SK-MEL-5 (cell line): Measurements from ENCODE around the gene EVL. TPM values are rescaled to one million over a fixed set of nuclear protein-coding genes. Genes with fewer than 3 reads are reported as not detected.
"Not testable (repeated sequence)": the region's sequence is repeated elsewhere in the genome, so short reads cannot be mapped to it uniquely, and the experiment has no call there.

ENCODE experiments used
- DNase-seq: peaks from one replicate; pipeline ENCODE4 v3.0.0-alpha.2; 2016; ENCODE audit warnings: low read depth, low spot score
- in situ Hi-C: cut with HindIII; loops from 2 replicates; pipeline ENCODE4 v1.10.0; 2016; ENCODE audit warnings: low sequenced_read_pairs, high pct_unique_total_duplicates, low pct_unique_long_range_greater_than_20kb
- polyA plus RNA-seq, 2 experiments: library from polyadenylated mRNA; depleted of rRNA; stranded (reverse); fragments of >200 nt; gene quantifications; 2 replicates each; pipeline ENCODE4 v1.2.3, GENCODE V29; 2015
- total RNA-seq: library from RNA; depleted of rRNA; stranded (reverse); fragments of >200 nt; shearing (Covaris generic); gene quantifications from 2 replicates; pipeline ENCODE4 v1.2.3, GENCODE V29; 2014; rRNA removed

The EVL gene, protein sequence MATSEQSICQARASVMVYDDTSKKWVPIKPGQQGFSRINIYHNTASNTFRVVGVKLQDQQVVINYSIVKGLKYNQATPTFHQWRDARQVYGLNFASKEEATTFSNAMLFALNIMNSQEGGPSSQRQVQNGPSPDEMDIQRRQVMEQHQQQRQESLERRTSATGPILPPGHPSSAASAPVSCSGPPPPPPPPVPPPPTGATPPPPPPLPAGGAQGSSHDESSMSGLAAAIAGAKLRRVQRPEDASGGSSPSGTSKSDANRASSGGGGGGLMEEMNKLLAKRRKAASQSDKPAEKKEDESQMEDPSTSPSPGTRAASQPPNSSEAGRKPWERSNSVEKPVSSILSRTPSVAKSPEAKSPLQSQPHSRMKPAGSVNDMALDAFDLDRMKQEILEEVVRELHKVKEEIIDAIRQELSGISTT
- total RNA-seq, result 22.1 and 26.6 TPM in 2 replicates
- polyA plus RNA-seq (2015; cell fraction: cytosol; rRNA removed), result 23.6 and 30.9 TPM in 2 replicates
- 141 and 149 TPM in 2 replicates for polyA plus RNA-seq (2015; cell fraction: nucleus; rRNA removed)

DNA sequence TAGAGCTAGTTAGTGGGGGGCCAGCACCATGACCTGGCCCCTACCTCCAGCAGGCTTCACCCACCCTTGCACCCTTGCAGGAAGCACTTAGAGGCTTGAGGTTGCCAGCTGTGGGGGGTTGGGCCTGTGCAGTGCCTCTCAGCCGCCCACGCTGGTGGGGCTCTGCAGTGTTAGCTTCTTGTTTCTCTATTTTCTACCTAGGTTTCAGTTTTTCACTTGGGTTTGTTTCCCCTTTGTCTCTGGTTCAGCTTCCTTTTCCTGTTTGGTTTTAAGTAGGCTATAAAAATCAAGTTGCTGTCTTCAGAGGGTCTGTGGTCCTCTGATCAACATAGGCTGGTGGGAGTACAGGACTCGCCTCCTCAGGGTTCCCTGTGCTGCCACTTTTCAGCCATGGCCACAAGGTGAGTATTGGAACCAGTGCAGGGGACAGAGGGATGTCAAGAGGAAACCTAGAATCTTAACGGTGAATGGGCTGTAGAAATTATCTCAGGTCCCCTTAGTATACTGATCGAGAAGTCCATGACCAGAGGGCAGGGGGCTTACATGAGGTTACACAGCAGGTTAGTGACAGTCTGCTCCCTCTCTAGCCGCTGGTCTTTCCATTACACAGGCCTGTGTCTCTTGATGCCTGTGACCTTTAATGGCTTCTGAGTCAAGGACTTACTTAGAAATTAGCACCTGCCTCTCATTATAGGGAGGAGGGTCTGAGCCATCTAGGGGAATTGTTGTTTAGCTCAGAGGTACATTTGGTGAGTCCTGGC, at the start of gene EVL:
TSS of gene EVL (plus strand) at position 312 of the 761 bp plus-strand sequence. CDS start at position 391, 79 bp downstream.
- in situ Hi-C loops, result no loop called here
- DNase-seq, result no peak

DNA sequence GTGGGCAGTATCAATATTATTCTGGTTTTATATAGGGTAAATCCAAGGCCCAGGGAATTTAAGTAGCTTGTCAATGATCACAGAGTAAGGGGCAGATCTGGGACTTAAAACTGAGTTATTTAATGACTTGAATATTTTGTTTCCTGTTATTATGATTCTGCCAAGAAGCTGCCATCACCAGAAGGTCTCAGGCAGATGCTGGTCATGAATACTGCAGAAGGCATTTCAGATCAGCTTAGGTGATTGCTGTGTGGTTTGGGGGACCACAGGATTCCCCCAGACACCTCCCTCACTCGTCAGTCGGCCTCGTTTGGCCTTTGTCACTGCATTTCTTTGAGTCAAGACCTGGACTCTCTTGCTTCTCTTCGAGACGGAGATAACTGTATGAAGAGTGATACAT, 47.7 kb upstream of the EVL start:
- no peak for DNase-seq
- in situ Hi-C loops, result no loop called here

DNA sequence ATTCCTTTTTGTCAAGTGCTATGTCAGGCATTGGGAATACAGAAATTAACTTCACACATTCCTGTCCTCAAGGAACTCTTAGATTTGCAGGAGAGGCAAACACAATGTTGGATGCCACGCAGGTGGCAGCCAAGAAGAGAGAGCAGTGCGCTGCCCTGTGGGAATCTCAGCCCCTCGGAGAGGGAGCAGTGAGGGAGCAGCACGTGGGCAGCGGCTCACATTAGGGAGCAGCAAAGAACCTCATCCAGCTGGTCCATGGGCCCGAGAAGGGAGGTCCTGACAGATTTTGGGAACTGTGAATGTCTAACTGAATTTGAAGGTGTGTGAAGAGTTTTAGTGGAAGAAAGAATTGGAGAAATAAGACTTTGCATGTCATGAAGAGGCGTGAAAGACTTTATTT, 47.2 kb upstream of the EVL start:
- no peak for DNase-seq
- in situ Hi-C loops, result no loop called here

DNA sequence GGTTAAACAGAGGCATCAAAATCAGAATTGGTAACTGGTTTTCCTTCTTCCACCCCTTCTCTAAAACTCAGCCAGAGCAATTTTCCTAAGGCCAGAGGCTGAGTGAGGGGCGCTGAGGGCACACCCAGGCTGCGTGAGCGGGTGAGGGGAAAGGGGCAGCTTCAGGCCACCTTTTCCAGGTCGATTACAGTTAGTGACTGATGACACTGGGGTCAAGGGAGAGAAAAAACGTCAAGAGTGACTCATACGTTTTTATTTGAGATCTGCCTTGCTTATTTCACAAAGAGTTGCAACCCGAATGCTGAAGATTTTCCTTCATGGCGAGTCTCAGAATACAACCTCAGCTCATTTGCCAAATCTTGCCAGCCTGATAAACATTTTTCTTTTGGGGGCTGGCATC, 46.7 kb upstream of the EVL start:
- in situ Hi-C loops, result no loop called here
- DNase-seq, result no peak

DNA sequence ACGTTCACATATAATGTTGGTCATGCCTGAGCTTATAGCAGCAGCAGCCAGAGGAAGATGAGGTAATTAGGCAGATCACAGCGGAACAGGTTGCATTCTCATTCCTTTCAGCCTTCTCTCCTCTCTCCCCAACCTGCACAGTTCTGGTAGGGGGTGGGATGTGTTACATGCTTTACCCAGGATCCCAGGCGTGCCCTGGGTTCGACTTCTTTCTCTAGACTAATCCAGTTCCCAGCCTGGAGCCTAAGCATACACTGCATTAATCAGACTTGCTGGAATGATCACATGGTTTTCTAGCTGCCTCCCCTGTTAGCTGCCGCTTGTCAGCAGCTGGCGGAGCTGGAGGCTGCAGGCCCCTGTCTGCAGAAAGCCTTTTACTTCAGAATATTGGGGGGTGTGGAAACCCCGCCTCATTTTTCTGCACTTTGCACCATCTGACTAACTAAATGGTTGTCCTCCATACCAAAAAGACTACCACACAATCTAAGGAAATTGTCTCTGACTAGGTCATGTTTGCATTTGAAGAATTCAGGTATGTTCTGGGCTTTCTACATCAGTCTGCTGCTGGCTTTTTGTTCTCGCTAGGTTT, 46.0 kb upstream of the EVL start:
- in situ Hi-C loops, result no loop called here
- DNase-seq, result no peak

DNA sequence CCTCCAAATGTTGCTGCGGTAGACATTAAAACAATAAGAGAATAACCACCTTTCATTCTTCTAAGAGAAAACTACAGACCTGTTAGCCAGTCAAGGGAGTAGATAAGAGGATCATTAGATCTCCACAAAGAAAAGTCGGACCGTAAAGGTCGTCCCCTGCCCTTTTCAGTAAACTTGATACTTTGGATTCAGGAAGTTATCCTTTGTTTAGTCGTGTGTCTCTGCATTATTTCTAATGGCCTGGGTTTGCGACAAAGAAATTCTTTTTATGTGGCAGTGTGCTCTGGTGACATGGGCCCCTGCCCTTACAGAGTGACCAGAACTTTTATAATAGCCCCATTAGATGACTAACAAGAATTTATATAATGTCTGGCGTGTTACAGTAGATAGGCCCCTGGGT, 44.6 kb upstream of the EVL start:
- in situ Hi-C loops, result no loop called here
- DNase-seq, result no peak

DNA sequence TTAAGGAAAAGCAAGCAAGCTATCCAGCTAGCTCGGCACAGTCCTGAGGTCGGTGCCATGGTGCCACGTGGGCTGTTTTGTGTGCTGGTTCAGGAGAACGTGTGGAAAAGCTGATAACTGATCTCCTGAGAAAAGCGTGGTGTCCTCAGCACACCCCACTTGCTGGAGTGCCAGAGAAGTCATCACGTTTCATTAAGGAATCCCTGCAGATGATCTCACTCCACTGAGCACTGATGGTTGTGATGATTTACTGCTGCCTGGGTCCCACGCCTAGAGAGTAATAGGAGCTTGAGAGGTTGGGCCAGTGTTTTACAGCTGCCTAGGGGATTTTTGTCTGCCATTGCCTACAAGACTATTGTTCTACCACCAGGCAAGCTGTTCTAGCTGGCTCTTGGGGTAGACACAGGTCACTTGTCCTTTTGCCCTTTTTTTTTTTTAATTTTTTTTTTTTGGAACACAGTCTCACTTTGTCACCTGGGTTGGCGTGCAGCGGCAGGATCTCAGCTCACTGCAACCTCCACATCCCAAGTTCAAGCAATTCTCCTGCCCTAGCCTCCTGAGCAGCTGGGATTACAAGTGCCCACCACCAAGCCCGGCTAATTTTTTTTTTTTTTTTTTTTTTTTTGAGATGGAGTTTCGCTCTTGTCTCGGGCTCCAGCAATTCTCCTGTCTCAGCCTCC, 42.3 kb upstream of the EVL start:
- in situ Hi-C loops, result no loop called here
- DNase-seq, result no peak

DNA sequence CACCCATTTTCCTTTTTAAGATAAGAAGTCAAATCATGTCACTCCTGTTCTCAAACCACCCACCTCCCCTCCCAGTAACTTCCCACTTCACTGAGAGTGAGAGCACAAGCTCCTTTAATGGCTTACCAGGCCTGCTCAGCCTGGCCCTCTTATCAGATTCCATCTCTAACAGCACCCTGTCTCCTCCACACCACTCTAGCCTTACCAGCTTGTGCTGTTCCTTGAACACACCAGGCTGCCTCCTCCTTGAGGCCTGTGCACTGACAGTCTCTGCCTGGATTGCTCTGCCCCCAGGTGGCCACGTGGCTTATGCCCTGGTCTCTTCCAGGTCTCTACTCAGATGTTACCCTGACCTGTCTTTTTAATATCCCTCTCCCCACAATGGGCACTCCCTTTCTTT, 40.1 kb upstream of the EVL start:
- in situ Hi-C loops, result no loop called here
- DNase-seq, result peak; percentile 59

DNA sequence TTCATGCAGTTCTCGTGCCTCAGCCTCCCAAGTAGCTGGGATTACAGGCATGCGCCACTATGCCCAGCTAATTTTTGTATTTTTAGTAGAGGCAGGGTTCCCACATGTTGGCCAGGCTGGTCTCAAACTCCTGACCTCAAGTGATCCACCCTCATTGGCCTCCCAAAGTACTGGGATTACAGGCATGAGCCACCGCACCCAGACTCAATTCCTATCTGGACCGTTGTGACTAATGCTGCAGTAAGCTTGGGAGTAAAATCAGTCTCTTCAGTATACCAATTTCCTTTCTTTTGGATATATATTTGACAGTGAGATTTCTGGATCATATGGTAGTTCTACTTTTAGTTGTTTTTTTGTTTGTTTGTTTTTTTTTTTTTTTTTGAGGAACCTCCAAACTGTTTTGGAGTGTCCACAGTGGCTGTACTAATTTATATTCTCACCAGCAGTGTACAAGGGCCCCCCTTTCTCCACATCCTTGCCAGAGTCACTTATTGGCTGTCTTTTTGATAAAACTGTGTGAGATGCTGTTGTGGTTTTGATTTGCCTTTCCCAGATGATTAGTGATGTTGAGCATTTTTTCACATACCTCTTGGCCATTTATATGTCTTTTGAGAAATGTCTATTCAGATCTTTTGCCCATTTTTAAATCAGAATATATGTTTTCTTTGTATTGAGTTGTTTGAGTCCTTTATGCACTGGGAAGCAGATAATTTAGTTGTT, 37.3 kb upstream of the EVL start:
- no peak for DNase-seq
- in situ Hi-C loops, result no loop called here

DNA sequence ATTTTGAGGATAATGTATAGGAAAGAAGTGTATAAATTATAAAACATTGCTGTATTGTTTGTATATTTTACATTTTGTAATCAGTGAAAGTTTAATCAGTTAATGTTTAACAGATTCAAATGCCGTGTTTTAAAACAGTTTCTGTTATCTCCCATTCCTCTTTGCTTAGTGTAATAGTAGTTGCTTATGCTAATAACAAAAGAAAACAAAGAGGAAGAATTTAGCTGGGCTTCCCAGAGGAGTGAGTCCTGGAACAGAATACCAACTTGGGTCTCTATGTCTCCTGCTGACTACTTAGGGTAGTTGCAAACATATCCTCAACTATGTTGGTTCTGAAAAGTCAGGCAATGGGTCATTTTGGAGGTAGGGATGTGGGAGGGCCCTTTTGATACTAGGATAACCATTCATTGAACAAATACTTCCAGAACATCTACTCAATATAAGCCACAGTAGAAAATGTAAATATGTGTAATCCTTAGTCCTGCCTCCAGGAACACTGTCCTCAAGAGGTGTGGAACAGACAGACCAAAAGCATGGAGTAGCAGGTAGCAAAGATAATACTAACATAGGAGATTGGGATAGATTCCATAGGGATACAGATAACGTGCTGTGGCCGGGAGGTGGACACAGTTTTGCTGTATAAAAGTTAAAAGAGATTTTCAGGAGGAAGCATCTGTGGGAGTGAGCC, 36.1 kb upstream of the EVL start:
- no peak for DNase-seq
- in situ Hi-C loops, result no loop called here

DNA sequence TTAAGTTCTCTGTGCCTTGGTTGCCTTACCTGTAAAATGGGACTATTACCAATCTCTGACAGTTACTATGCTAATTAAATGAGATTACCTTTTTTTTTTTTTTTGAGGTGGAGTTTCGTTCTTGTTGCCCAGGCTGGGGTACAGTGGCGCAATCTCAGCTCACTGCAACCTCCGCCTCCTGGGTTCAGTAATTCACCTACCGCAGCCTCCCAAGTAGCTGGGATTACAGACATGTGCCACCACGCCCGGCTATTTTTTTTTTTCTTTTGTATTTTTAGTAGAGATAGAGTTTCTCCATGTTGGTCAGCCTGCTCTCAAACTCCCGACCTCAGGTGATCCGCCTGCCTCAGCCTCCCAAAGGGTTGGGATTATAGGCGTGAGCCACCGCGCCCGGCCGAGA, 35.2 kb upstream of the EVL start:
- in situ Hi-C loops, DNase-seq: not testable (repeated sequence)

DNA sequence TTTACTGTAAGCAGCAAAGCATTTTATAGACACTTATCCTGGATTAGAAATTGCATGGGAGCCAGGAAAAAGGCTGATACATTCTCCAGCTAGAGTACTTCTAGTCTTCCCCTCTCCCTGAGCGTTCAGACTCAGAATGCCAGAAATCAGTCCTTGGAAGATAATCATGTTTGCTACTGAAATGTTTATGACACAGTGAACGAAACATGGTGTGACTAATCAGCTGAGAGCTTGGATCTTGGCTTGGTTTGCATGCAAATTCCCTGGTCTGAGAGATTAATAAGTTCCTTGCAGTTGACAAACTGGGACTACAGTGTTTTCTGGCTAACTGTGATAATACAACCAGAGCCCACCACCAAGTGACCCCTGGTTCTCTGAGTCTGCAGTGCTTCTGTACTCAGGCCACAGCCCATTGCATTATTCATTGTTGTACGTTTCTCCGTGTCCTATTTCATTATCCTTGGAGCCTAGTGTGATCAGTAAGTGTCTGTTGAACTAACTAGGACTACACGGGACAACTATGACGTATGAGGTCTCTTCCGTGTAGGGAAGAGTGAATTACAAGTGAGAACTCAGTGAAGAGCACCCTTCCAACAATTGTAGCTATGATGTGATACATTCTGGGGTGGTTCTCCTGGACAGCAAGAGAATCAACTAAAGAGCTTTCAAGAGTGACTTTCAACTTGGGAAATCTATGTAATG, 34.6 kb upstream of the EVL start:
- in situ Hi-C loops, result no loop called here
- DNase-seq, result no peak

DNA sequence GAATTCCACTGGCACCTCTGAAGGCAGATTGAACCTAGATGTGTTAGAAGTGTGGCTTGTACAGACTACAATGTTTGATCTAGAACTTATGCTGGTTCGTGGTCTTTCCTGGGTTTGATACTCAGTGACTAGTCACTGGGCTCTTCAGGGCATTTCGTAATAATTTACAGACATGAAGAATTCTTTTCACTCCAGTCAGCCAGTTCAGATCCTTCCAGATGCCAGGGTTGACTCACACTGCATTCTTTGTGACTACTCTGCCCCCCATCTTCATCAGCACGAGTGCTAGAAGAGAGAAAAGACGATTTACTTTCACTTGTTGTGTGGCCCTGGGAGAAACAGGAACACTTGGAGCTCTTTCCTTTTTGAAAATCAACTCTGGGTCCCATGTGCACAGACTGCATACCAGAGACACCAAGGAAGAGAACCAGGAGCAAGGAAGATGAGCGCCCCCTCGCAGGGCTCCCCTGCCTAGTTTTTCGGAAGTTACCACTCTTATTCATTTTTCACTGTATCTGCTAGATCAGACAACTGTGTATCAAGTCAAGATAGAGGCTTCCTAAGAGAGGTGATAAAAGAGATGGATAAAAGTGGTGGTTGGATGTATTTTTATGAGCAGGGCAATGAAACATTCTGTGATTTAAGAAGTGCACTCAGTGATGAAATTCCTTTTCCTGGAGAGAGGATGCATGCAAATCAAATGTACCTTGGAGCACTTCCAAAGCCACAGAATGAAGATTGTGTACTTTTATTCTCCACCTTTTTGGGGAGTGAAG, 33.5 kb upstream of the EVL start:
- peak; percentile 86 for DNase-seq
- in situ Hi-C loops, result no loop called here

DNA sequence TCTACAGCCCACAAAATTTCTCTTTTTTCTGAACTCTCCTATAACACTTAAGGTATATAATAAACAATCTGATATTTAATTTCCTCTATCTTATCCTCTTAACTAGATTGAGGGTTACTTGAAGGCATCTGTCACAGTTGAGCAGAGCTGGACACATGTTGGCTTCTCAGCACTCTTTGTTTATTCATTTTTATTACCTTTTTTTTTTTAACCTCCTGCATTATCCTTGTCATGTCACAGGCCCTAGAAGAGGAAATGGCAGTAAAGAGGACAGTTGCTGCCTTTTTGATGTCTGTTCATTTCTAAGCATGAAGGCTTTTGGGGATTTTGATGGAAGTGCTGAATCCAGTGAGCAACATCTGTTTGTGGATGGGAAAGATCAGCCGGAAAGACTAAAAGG, 32.5 kb upstream of the EVL start:
- in situ Hi-C loops, result no loop called here
- no peak for DNase-seq

DNA sequence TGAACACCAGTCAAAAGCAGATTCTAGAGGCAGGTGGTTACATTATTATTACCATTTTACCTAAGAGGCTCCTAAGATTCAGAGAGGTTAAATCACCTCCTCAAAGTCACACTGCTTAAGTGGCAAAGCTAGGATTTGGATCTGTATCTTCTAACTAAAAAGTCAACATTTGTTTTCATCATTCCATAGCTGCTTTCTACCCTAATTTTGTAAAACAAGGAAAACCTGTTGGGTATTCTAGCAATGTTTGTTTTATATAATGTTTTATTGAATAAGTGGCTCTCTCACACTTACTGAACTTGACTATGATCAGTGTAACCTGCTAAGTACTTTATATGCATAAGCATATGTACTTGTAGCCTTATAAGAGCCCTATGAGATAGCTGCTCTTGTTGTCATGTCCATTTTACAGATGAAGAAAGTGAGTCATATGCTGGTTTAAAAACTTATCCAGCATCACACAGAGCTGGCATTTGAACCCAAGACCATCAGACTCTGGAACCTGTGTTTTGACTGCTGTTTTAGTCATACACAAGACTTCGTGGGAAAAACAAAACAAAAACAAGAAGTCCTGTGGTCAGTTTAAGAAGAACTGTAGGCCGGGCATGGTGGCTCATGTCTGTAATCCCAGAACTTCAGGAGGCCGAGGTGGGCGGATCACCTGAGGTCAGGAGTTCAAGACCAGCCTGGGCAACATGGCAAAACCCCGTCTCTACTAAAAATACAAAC, 31.7 kb upstream of the EVL start:
- in situ Hi-C loops, result no loop called here
- DNase-seq, result no peak
